Left lobe of liver (tissue), 2 donors: ENCODE results near the gene HLA-DQA1. TPM values are rescaled to one million over a fixed set of nuclear protein-coding genes. Genes with fewer than 3 reads are reported as not detected.
"Not testable (repeated sequence)": the region's sequence is repeated elsewhere in the genome, so short reads cannot be mapped to it uniquely, and the experiment has no call there.

Experiments
- ATAC-seq: fragments of 200-7000 bp; cut with Tn5 transposase; one replicate; pipeline ENCODE4 v1.9.1; 2020; ENCODE audit warnings: mild to moderate bottlenecking, moderate library complexity
- DNase-seq: peaks from one replicate; pipeline ENCODE4 v3.0.0-alpha.2; 2020; ENCODE audit warnings: low spot score
- total RNA-seq: library from RNA; stranded (reverse); gene quantifications from one replicate; pipeline ENCODE4 v1.2.1, GENCODE V29; 2021
- donor health status: DM: no; HTN: no; CAD: no; lungs with moderate emphysema.
- donor health status: DM: no; HTN: yes; CAD: no.

HLA-DQA1 gene
- total RNA-seq, 1 donor from 2014 or later = 1.2 TPM

DNA sequence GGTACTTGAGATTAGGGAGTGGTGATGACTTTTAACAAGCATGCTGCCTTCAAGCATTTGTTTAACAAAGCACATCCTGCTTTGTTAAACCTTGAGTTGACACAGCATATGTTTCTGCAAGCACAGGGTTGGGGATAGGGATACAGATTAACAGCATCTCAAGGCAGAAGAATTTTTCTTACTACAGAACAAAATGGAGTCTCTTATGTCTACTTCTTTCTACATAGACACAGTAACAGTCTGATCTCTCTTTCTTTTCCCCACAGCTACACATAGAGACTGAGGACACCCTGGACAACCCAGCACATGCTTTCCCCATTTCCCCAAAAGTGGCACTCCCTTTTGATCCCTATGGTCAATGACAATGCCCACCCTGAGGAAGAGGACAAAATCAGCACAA lies 20.6 kb downstream of the HLA-DQA1 start:
- DNase-seq, ATAC-seq: not testable (repeated sequence)

- no peak for ATAC-seq
- DNase-seq = no peak
Observed at GRCh38 chr6:32658268-32658897, 21.2 kb downstream of the HLA-DQA1 start.

DNA sequence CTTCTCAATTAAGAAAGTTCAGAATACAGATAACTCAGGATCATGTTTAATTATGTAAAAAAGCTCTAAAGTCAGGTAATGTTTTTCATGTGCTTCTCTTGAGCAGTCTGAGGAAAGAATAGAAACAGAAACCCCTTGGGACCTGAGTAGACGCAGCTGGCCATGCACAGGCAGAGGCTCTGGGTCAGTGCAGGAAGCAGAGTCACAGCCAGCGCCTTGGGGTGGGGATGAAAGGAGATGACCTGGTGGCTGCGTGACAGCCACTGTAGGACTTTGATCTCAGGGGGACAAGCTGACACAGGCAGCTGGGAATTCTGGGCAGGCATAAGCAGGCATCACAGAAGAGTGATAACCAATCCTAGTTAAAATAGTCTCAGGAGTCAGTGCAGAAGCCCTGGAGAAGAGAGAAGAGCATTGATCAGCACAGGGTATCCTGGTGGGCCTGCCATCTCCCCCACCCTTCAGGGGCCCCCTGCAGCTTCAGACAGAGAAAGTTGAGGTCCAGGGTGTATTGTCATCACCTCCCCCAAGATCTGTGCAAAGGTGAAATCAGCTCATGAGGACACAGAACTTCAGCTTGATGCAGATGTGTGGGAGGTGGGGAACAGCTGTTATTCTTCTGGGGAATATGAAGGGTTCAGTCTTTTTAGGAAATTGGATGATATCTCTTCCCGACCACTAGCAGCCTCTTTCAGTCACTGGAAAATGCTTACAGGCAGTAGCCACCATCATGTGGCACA lies 22.8 kb downstream of the HLA-DQA1 start:
- DNase-seq (no peak), ATAC-seq (no peak)

- no peak for DNase-seq
- ATAC-seq = no peak
Observed at GRCh38 chr6:32662099-32662498, 24.9 kb downstream of the HLA-DQA1 start.

DNA sequence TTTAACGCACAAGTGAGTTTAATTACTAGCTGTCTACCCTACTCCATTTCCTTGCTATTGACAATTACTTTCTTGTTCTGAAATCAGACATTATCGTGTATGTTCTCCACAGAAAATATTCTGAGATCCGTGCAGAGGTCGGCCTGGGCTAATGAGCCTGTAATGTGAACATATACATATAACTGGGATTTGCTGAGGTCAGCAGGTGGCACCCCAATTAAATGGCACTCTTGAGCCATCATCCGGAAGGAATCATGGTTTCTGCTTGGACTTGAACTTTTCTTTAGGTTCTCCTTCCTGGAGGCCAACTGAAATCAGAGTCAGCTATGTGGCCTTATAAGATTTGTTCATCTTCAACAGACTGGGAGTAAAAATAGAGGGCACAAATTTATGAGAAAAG lies 25.6 kb downstream of the HLA-DQA1 start:
- ATAC-seq (no peak), DNase-seq (no peak)

DNA sequence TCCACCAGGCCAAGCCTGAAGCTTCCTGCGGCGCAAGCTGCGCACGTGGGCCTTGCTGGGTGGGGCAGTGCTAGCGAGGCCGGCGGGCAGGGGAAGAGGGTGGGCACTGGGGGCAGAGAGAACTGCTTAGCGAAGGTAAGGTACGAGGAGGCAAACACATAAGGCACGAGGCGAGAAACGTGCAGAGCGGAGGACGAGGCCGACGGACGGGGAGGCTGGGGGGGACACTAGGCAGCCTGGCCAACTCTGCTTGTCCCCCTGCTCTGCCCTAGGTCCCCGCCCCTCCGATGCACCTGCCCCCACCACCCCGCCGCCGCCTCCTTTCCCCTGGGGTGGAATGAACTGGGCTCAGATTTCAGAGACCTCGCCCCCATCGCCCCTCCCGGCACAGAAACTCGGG lies 27.1 kb downstream of the HLA-DQA1 start:
- ATAC-seq (no peak), DNase-seq (no peak)

- ATAC-seq = peak; percentile 25
- DNase-seq = no peak
Observed at GRCh38 chr6:32664827-32665362, 27.7 kb downstream of the HLA-DQA1 start.

GRCh38 chr6:32665661-32666060 lies 28.5 kb downstream of the HLA-DQA1 start:
- DNase-seq = no peak
- ATAC-seq = no peak

- no peak for DNase-seq
- peak; percentile 91 for ATAC-seq
Observed at GRCh38 chr6:32666420-32667300, 29.5 kb downstream of the HLA-DQA1 start, which contains the start of gene HLA-DQB1. TSS of gene HLA-DQB1 (minus strand) at chr6:32666657. CDS start at chr6:32666607, 50 bp downstream.

GRCh38 chr6:32668226-32668747 lies 31.1 kb downstream of the HLA-DQA1 start:
- ATAC-seq = peak; percentile 33
- DNase-seq = no peak

DNA sequence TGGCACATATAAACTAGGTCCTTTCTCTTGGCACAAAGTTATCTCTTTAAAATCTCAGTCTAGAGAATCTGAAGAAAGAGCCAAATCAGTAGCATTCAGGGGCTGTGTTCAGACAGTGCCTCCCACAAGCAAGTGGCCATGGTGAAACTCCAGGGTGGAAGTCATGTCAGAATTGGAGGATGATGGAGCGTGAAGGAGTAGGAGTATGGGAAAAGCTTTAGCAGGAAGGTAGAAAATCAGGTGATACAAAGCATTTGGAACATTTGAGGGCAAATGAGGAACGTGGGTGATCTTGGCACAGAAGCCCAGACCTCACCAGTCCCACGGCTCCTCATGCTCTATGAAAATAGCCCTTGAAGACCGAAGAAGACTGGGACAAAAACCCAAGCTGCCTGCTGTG lies 32.0 kb downstream of the HLA-DQA1 start:
- DNase-seq (no peak), ATAC-seq (no peak)

GRCh38 chr6:32669893-32670292 lies 32.7 kb downstream of the HLA-DQA1 start:
- ATAC-seq = no peak

GRCh38 chr6:32671908-32672307 lies 34.7 kb downstream of the HLA-DQA1 start:
- not testable (repeated sequence) for DNase-seq, ATAC-seq

More at GRCh38 chr6:32669893-32670292, 32.7 kb downstream of the HLA-DQA1 start:
- DNase-seq = no peak

DNA sequence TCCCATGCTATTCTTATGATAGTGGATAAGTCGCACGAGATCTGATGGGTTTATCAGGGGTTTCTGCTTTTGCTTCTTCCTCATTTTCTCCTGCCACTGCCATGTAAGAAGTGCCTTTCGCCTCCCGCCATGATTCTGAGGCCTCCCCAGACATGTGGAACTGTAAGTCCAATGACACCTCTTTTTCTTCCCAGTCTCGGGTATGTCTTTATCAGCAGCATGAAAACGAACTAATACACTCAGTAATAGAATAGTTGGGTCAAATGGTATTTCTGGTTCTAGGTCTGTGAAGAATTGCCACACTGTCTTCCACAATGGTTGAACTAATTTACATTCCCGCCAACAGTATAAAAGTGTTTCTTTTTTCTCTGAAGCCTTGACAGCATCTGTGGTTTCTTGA lies 36.9 kb downstream of the HLA-DQA1 start:
- not testable (repeated sequence) for ATAC-seq, DNase-seq

DNA sequence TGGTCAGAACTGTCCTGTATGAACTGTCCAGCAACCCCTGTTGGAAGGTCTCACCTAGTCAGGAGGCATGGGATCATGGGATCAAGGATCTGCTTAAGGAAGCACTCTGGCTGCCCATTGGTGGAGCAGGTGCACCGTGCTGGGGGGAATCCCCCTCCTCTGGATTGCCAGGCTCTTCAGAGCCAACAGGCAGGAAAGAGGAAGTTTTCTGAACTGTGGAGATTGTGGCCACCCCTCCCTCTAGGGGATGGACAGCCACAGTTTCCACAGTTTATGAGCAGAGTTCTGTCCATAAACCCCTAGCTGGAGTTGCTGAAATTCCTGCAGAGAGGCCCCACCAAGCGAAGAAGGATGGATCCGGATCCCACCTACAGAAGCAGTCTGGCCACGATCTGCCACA lies 42.3 kb downstream of the HLA-DQA1 start:
- DNase-seq = no peak
- no peak for ATAC-seq

DNA sequence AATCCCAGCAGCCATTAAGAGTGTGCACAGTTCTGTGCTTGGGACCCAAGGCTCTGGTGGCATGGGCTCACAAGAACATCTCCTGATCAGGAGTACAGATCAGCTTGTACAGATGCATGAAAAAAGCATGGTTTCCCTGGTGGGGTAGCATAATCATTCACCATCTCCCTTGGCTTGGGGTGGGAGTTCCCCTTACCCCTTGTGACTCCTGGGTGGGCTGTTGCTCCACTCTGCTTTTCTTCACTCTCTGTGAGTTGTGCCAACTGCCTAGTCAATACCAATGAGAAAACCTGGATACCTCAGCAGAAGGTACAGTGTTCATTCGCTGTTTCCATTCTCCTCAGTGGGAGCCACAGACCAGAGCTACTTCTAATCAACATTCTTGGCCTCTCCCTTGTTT lies 42.8 kb downstream of the HLA-DQA1 start:
- DNase-seq (no peak), ATAC-seq (no peak)

- no peak for DNase-seq
Observed at GRCh38 chr6:32684246-32684645, 47.0 kb downstream of the HLA-DQA1 start.

DNA sequence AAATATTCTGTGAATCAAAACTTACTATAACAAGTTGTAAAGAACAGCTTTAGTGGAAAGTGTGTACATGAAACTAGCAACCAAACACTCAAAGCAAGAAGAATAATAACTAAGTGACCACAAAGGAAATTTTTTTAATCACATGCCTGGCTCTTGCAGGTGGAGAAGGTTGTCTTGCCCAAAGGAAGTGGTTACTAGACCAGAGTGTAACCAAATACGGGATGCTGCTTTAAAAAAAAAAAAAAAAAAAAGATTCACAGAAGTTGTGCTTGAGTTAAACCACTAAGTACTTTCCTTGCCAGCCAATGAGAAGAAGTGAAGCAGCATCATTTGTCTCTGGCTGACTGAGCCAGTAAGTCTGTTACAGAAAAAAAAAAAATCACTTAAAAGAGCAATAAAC lies 48.4 kb downstream of the HLA-DQA1 start:
- ATAC-seq (no peak), DNase-seq (no peak)

More at GRCh38 chr6:32684246-32684645, 47.0 kb downstream of the HLA-DQA1 start:
- no peak for ATAC-seq

DNA sequence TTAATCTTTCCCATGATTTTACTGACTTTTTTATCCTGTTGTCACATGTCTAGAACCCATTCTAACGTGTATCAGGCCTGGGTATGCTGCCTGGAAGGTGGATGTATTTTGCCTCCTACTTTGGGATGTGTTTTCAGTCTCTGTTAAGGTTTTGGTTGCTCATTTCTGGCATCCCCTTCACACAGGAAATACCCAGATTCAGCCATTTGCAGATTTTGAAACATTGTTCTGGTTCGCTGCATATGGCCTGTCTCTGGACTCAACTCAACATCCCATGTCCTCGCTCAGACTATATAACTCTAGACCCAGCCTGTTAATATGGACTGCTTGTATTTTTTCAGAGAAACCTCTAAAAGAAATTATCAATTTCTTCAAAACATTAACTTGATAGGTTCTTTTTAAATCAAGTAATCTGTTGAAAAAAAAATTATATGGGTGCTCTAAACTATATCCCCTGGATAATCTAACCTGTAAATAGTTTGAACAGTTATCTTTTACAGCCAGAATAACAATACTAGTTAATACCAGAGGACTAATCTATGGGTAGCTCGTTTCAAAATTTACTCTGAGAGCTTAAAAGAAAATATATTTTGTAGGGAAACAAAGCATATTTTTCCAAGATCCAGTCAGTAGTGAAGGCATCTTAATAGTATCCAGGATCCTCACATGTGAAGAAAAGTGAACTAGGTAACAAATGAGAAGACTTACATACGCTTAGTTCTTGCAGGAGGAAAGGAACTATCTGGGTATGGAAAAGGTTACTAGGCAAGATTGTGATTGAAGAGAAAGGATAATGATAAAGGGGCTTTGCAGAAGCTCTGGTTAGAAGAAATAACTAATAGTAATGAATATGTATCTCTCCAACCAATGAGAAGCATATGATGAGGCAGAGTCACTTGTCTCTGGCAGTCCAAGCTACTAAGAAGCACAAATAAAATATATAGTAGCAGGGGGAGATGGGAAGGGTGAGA lies 52.6 kb downstream of the HLA-DQA1 start:
- ATAC-seq = no peak
- DNase-seq = no peak

- DNase-seq (no peak), ATAC-seq (peak; percentile 60)
Observed at GRCh38 chr6:32692019-32692418, 54.8 kb downstream of the HLA-DQA1 start.
